HG03159 (cell line): ENCODE measurements around the gene GALR2.

Experiments
- ATAC-seq: cut with Tn5 transposase; IDR thresholded peaks from one replicate; pipeline ENCODE4 v1.9.1; 2021; ENCODE audit warnings: mild to moderate bottlenecking, moderate library complexity; ENCODE audit not compliant: unreplicated experiment

Gene GALR2

DNA sequence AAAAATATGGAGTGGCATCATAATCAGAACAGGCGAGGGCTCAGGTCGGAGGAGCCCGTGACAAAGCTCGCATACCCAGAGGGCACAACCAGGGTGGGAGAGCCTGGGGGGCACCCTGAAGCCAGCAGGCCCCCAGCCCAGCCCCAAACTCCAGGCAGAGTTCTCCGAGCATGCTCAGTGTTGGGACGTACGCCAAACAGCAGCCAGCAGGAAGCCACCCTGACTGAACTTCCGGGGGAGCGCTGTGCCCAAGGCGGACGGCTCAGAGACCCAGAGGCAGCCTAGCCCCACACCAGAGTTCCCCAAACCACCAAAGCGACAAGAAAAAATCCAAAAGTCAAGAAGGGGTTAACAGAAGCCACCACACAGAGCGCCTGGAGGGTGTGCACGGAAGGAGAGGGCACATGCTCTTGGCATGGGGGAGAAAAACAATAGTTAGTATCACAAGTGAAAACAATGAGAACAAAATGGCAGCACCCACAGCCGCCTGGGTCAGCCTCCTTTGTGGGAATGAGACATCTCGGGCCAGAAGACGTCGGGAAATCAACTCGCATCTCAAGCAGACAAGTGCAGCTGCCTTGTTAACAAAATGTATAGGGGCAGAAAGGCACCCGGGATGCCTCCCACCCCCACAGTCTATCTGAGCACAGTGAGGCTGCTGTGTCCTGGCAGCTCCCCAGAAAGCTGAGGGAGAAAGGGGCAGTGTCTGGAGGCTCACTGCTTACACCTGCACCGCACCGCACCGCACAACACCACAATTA, 17.1 kb downstream of the GALR2 start:
- ATAC-seq, result no peak

DNA sequence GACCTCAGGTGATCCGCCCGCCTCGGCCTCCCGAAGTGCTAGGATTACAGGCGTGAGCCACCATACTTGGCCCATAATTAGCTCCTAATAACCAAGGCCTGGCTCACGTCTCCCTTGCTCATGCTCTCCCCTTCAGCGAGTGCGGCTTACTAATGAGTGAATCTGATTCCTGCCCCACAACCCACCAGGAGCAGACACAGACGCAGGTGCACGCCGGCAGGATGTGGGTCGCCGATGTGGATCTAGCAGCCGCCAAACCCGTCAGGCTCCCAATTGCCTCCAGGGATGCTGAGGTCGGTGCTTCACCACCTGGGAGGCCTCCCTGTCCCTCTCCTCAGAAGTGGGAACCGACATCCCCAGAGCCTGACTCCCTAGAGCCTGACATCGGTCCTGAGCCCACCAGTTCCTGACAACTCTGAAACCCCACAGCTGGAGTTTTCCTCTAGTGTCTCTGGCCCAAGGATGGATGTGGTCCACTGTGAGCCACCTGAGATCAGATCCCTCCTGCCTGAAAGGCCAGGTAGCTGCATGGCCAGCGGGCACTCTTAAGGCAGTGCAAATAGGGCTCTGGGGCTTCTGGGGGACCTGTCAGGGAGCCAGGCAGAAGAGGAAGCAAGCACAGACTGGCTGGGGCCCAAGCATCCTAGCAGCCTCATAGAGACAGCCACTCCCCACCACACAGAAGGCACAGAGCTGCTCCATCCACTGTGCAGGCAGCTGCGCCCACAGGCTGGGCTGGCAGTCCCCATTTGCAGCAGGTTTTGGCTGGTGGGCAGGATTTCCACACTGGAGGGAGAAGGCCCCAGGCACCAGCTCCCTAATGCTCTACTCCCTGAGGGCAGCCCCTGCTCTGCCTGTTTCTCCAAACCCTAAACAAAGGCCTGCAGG, 18.2 kb downstream of the GALR2 start:
- ATAC-seq, result no peak

DNA sequence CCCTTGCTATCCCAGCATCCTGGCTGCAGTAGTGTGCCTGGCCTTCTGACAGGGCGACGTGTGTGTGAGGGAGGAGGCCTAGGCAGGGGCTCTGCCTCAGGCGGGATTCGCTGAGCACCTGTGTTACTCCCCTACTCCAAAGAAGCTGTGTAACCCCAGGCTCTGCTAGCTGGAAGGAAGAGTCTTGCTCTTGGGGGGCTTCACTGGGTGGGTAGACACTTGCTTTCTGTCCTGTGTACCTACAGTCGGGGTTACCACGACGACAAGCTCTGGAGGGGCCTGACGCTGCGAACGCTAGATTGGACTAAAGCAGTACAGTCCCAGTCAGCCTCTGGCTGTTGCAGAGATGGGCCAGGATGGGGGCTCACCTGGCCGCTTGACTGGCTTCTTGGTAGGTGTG, 19.5 kb downstream of the GALR2 start:
- ATAC-seq, result no peak

DNA sequence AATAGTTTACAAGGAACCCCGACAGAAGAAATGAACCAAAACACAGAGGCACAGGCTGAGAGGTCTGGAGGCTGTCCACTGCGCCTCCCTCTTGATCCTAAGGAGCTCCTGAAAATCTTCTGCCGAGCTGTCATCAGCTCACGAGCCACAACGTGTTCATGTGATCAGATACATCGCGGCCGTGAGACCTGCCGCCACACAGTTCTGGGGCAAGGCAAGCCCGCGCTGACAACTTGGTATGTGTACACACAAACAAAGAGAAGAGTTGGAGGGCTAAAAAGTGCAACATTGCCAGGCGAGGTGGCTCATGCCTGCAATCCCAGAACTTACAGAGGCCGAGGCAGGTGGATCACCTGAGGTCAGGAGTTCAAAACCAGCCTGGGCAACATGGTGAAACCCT, 21.4 kb downstream of the GALR2 start:
- no peak for ATAC-seq

DNA sequence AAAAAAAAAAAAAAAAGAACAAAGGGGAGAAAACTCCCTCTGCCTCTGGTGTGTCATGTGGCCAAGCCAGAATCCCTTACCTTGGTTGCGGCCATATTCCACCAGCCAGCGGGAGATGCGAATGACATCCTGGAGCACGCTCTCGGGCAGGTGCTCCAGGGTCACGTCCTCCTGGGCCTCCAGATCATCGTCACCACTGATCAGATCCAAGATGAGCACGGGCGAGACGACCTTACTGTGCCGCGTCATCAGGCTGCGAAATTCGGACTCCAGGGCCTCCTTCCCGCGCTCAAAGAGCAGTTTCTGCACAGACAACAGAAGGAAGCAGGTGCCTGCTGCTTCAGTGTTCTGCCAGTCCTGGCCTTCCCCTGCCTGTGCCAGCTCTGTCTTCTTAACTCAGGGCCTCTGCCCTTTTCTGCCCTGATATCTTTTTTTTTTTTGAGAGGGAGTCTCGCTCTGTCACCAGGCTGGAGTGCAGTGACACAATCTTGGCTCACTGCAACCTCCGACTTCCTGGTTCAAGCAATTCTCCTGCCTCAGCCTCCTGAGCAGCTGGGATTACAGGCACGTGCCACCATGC, 23.2 kb downstream of the GALR2 start:
- ATAC-seq, result no peak

DNA sequence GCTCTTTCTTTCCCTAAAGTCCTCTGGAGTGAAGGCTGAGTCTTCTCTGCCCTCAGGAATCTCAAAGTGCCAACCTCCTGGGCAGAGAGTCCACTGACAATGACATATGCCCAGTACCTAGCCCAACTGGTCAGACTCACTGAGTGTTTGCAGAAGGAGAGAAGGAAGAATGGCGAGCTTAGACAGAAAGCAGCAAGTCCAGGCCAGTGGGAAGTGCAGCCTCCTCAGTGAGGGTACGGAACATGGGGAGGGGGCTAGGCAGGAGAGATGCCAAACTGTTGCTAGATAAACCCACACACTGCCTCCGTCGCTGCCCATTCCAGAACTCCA, 28.3 kb downstream of the GALR2 start:
- no peak for ATAC-seq

DNA sequence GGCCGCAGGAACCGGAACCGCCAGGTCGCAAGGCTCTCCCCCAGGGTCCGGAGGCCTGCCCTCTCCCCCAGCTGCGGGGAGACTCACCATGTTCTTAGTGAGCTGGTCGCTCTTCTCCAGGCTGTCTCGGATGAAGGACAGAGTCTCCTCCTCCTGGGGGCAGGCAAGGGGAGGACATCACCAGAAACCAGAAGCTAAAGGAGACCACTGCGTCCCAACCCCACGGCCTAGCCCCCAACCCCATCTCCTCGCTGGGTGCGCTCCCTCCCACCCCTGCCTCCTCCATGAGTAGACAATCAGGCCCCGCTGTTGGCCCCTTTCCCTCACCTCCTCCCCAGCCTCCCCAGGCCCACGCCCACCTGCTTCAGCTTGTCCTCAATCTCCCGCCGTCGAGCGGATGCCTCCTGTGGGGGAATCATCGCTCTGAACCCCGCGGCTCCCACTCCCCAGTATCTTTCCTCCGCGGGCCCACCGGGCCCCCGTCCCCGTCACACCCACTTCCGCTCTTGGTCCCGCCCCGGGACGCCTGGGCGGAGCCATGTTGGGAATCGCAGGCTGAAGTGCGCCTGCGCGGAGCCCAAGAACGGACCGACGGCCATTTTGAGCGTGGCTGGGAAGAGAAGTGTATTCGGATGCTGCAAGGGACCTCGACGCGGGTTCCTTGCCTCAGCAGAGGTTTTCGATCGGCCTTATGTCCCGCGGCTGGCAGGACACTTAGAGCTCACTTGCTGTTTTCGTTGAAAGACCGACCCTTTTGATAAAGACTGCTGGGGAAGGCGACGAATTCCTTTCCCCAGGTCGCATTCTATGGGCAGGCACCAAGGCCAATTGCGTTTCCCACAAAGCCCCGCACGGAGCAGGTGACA, 28.9 kb downstream of the GALR2 start, which contains the start of gene EXOC7:
EXOC7 (minus strand) TSS at position 514 of the 866 bp plus-strand sequence; CDS start at position 419, 95 bp downstream.
- peak; percentile 85 for ATAC-seq

DNA sequence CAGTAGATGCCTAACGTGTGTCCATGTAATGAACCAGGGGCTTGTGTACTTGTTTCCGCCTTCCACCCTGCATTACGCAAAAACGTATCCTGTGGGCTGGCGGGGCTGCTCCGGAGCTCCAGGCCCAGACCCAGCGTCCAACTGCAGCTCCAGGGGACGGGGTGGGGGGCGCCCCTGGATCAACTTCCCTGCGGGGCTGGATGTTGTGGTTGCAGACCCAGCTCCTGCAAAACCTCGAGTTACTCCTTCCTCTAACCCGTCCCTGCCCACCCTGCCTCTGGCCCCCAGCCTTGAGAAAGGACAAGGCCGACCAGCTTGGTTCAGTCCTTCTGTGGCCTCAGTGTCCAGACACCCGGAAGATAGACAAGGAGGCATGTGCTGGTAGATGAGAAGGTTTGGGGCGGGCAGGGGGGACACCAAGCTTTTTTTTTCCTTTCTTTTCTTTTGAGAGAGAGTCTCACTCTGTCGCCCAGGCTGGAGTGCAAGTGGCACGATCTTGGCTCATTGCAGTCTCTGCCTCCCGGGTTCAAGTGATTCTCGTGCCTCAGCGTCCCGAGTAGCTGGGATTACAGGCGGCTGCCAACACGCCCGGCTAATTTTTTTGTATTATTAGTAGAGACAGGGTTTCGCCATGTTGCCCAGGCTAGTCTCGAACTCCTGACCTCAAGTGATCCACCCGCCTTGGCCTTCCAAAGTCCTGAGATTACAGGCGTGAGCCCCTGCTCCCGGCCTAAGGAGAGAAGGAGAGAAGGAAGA, 29.7 kb downstream of the GALR2 start:
- no peak for ATAC-seq

DNA sequence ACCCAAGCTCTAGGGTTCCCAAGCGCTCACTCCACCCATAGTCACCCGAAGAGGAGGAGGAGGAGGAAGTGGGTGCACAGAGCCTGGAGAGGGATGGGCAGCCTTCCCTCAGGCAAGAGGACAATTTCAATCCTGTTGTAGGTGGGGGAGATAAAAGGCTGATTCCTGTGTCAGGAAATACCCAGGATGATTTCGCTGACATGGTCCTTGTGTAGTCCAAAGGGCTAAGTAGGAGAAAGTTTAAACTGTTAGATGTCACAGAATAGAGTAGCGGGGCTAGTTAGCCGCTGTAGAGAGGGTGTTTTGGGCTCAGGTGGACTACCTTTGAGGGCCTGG, 30.3 kb downstream of the GALR2 start:
- no peak for ATAC-seq

DNA sequence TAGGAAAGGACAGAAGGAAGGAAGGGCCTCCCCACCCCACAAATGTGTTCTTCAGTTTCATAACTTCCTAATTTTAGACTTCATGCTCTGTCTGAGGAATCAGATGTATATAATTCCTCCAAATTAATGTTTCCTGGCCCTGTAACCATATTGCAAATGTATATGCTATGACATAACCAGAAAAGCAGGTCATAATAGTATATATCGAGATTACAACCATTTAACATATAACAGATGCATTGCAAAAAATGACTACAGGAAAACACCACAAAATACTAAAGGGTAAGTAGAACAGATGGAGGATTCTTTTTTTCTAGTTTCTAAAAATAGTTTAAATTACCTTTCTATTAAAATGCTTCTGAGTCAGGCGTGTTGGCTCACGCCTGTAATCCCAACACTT, 32.1 kb downstream of the GALR2 start:
- ATAC-seq, result no peak

DNA sequence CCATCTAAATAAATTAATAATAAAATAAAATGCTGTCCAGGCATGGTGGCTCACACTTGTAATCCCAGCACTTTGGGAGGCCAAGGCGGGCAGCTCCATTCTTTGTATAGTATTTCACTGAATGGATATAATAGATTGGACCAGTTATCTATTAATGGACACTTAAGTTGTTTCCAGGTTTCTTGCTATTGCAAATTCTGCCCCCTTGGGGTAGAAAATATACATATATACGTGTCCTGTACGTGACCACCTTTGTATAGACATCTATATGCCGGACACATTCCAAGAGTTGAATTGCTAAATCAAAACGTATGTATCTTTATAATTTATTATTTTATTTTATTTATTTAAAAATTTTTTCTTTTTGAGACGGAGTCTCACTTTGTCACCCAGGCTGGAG, 32.9 kb downstream of the GALR2 start:
- no peak for ATAC-seq

DNA sequence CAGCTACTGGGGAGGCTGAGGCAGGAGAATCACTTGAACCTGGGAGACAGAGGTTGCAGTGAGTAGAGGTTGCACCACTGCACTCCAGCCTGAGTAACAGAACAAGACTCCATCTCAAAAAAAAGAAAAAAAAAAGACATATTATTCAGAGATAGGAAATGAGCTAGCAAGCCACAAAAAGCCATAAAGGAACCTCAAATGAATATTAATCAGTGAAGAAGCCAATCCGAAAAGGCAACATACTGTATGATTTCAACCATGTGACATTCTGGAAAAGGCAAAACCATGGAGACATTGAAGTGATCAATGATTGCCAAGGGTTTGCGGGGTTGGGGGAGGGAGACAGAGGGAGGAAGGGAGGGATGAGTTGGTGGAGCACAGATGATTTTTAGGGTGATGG, 37.4 kb downstream of the GALR2 start:
- ATAC-seq, result no peak

DNA sequence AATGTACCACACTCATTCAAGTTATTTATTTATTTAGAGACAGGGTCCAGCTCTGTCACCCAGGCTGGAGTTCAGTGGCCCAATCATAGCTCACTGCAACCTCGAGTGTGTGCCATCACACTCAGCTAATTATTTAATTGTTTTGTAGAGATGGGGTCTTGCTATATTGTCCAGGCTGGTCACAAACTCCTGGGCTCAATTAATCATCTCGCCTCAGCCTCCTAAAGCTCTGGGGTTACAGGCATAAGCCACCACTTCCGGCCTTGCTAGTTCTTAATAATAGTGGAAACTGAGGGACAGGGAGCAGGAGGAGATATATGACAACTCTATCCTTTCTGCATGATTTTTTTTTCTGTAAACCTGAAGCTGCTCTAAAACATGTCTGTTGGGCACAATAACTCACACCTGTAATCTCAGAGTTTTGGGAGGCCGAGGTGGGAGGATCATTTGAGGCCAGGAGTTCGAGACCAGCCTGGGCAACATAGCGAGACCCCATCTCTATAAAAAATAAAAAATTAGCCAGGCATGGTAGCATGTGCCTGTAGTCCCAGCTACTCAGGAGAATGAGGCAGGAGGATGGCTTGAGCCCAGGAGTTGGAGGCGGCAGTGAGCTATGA, 40.7 kb downstream of the GALR2 start:
- ATAC-seq, result no peak

DNA sequence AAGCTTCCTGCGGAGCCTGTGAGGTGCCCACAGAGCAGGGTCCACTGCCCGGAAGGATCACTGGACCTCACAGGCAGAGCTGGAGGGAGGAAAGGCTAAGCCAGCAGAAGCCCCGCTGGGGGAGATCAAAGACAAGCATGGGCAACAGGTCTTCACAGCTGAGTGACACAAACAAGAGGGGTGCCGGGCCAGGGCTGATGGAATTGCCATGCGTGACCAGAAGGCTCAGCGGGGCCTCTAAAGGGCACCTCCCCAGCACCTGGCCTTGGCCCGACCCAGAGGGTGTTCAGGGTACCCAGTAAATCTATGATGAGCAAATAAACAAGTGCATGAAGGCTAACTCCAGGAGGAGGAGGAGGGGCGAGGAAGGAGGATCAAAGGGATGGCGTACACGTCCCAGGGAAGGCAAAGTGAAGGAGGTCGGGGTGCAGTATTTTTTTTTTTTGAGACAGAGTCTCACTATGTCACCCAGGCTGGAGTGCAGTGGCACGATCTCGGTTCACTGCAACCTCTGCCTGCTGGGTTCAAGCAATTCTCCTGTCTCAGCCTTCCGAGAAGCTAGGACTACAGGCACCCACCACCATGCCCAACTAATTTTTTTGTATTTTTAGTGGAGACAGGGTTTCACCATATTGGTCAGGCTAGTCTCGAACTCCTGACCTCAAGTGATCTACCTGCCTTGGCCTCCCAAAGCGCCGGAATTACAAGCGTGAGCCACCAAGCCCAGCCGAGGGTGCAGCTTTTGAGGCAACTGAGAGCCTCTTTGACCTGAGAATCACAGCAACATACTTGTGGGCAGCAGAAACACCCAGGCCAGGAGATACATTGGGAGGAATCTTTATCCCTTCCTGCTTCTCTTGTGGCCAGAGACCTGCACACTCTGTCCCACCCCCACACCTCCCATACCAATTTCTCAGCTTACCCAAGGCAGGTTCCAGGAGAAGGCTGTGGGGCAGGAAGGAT, 45.1 kb downstream of the GALR2 start:
- ATAC-seq, result no peak

DNA sequence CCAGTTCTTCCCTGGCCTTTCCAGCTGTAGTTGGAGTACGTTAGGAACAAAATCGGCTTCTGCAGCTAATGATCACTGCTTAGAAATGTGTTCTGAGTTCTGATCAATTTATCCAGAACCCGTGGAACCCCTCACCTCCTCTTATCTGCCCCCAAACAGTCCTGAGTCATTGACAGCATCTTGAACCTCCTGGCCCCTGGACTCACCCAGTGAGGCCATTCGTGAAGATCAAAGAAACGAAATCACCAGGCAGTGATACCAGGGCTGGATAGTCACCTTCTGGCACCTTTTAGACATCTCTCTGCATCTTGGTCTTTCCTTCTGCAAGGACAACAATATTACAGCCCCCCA, 46.1 kb downstream of the GALR2 start:
- no peak for ATAC-seq

DNA sequence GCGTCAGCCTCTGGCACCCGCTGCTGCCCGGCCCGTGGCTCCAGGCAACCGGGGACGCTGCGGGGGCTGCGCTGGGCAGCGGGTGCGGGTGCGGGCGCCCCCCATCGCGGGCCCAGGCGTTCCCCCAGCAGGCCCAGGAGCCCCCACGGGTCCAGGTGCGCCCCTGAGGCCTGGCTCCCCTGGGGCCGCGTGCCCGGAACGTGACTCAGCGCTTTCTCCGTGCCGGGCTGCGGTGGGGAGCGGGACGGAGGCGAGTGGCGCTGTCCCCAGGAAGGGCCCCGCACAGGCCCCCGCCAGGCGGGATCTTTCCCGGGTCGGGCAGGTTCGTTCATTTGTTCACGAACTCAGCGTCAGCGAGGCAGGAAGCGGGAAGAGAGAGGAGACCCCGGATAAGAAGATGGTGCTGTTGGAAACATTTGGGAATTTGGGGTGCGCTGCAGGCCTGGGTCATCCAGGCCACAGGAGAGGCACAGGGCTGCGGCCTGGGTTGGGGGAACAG, 47.4 kb downstream of the GALR2 start:
- no peak for ATAC-seq

DNA sequence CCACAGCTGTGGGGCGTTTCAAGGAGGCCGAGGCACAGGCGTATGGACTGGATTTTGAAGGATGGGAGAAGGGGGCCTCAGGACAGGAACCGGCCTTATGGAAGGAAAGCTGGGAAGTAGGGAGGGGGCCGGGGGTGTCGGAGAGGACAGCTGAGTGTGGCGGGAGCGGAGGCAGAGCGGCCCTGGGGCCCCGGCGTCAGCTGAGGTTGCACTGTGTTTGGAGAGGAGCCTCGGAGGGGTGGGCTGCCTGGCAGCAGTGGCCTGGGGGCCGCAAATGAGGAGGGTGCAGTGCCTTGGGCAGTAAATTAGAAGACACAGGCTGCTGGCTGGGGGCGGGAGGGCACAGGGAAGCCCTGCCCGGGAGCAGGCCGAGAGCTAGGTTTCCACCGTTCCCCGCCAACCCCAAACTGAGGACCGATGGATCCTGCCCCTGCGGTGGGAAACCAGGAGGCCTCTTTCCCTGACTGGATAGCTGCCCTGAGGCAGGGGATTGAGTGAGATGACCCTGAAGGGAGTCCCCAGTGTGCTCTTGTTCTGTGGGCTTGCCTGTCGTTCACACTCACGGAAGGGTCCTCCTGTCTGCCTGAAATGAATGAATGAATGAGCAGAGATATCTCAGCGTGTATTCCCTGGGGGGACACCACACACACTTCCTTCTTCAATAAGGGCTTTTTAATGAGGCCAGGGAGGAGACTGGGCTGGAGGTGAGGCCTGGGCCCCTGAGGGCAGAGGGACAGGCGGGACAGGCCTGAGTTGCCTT, 48.0 kb downstream of the GALR2 start:
- no peak for ATAC-seq

DNA sequence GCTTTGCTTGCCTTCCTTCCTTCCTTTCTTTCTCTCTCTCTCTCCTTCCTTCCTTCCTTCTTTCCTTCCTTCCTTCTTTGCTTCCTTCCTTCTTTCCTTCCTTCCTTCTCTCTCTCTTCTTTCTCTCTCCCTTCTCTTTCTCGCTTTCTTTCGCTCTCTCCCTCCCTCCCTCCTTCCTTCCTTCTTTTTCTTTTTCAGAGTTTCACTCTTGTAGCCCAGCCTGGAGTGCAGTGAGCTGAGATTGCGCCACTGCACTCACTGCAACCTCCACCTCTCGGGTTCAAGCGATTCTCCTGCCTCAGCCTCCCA, 48.6 kb downstream of the GALR2 start:
- ATAC-seq, result no peak
